GM12878 (cell line): ENCODE measurements around the gene SLCO4A1. TPM values are rescaled to one million over a fixed set of nuclear protein-coding genes. Genes with fewer than 3 reads are reported as not detected.

ENCODE experiments used
- ATAC-seq: fragments of 200-7000 bp; cut with Tn5 transposase; 3 replicates; pipeline ENCODE4 v1.9.1; 2020; ENCODE audit warnings: mild to moderate bottlenecking, moderate library complexity
- BruUV-seq: library from RNA; stranded (reverse); fragments of 400-500 nt; replicated peaks from 2 replicates; lab custom pipeline; 2021; lab: Mats Ljungman, UMichigan
- CTCF ChIA-PET: fragments of 300-600 bp; sonication (Branson Sonifier 250); formaldehyde crosslinking; extraction: SDS; loops from one replicate; lab custom pipeline; 2021; ENCODE audit warnings: inconsistent platforms; lab: Yijun Ruan, JAX
- POLR2A ChIA-PET: fragments of 350-600 bp; formaldehyde crosslinking; extraction: SDS; loops from one replicate; lab custom pipeline; 2021; ENCODE audit warnings: inconsistent platforms; lab: Charles Lee
- RAD21 ChIA-PET: fragments of 300-600 bp; sonication (Branson Sonifier 250); formaldehyde crosslinking; loops from one replicate; lab custom pipeline; 2023; ENCODE audit warnings: antibody characterized with exemption; ENCODE audit not compliant: unreplicated experiment; lab: Charles Lee
- SMC1A ChIA-PET: fragments of 300-600 bp; sonication (Branson Sonifier 250); formaldehyde crosslinking; loops from one replicate; lab custom pipeline; 2023; ENCODE audit not compliant: unreplicated experiment, uncharacterized antibody; lab: Charles Lee
- DNase-seq: peaks from one replicate; pipeline ENCODE4 v3.0.0-alpha.2; 2011; ENCODE audit warnings: low read depth, low spot score
- FAIRE-seq: peaks from 3 replicates; lab custom pipeline; 2011; peaks lifted over from hg19 to GRCh38; lab: Jason Lieb, UNC
- H2AFZ ChIP-seq: 2 replicates; pipeline ENCODE4 v1.6.0; 2011; ENCODE audit warnings: low read depth, low read length, control low read depth; ENCODE audit not compliant: control insufficient read depth
- H3K27ac ChIP-seq: 2 replicates; pipeline ENCODE4 v1.5.1; 2011; ENCODE audit warnings: control low read depth; ENCODE audit not compliant: control insufficient read depth, insufficient read depth
- H3K27me3 ChIP-seq, 2 experiments: replicated peaks in 1 of 2; 2 replicates each; pipeline versions ENCODE4 v1.6.0 to v1.6.1; 2011; ENCODE audit warnings: low read length in 1 of 2; ENCODE audit not compliant: control insufficient read depth in 2 of 2, insufficient read depth in 2 of 2
- H3K36me3 ChIP-seq, 2 experiments: 2 replicates each; pipeline ENCODE4 v1.5.1; 2011; ENCODE audit warnings: low read length in 1 of 2; ENCODE audit not compliant: control insufficient read depth in 2 of 2, insufficient read depth in 2 of 2
- H3K4me1 ChIP-seq: 2 replicates; pipeline ENCODE4 v1.6.1; 2011; ENCODE audit warnings: mild to moderate bottlenecking, low read length, moderate library complexity, mixed read lengths; ENCODE audit not compliant: control insufficient read depth, insufficient read depth
- H3K4me2 ChIP-seq: 2 replicates; pipeline ENCODE4 v1.6.0; 2011; ENCODE audit warnings: control low read depth; ENCODE audit not compliant: control insufficient read depth, insufficient read depth
- H3K4me3 ChIP-seq: fragments of 200-600 bp; sonication (generic); 2 replicates; pipeline ENCODE4 v1.5.1; 2016
- H3K79me2 ChIP-seq: 2 replicates; pipeline ENCODE4 v1.6.0; 2011; ENCODE audit warnings: low read length; ENCODE audit not compliant: control insufficient read depth, insufficient read depth
- H3K9ac ChIP-seq: 2 replicates; pipeline ENCODE4 v1.8.0; 2011; ENCODE audit warnings: low read length, control low read depth, mixed read lengths; ENCODE audit not compliant: control insufficient read depth, insufficient read depth
- H3K9me3 ChIP-seq: replicated peaks from 3 replicates; pipeline ENCODE4 v1.5.1; 2011; ENCODE audit warnings: mild to moderate bottlenecking, low read length; ENCODE audit not compliant: control insufficient read depth, insufficient read depth
- H4K20me1 ChIP-seq: 2 replicates; pipeline ENCODE4 v1.6.0; 2011; ENCODE audit not compliant: control insufficient read depth, insufficient read depth
- BCL3 ChIP-seq: IDR thresholded peaks from 2 replicates; pipeline ENCODE4 v1.6.1; 2011; ENCODE audit warnings: borderline replicate concordance, low read depth, mild to moderate bottlenecking, moderate library complexity, low read length; ENCODE audit not compliant: insufficient read depth, poor library complexity, severe bottlenecking
- E2F4 ChIP-seq: IDR thresholded peaks from 2 replicates; pipeline ENCODE4 v1.6.1; 2012; ENCODE audit warnings: low read depth, low read length, improper control_type of control experiment
- IKZF1 ChIP-seq: fragments of 450-650 bp; conservative IDR thresholded peaks from 2 replicates; pipeline ENCODE4 v1.6.1; 2017; ENCODE audit warnings: antibody characterized with exemption, mild to moderate bottlenecking
- KLF5 ChIP-seq: fragments of 450-650 bp; IDR thresholded peaks from 2 replicates; pipeline ENCODE4 v1.6.1; 2014; ENCODE audit warnings: mild to moderate bottlenecking; ENCODE audit not compliant: partially characterized antibody
- RELA ChIP-seq: fragments of 450-650 bp; IDR thresholded peaks from 2 replicates; pipeline ENCODE4 v1.8.0; 2014; ENCODE audit warnings: borderline replicate concordance; ENCODE audit not compliant: partially characterized antibody
- SMAD5 ChIP-seq: IDR thresholded peaks from 2 replicates; pipeline ENCODE4 v1.6.1; 2016; ENCODE audit warnings: antibody characterized with exemption, low read depth
- SPI1 ChIP-seq: IDR thresholded peaks from 2 replicates; pipeline ENCODE4 v1.6.1; 2011; ENCODE audit warnings: low read depth, mild to moderate bottlenecking, low read length, moderate library complexity, borderline replicate concordance; ENCODE audit not compliant: insufficient read depth
- STAT1 ChIP-seq: fragments of 450-650 bp; conservative IDR thresholded peaks from 2 replicates; pipeline ENCODE4 v1.6.1; 2014; ENCODE audit warnings: antibody characterized with exemption, mild to moderate bottlenecking
- ZBTB33 ChIP-seq: fragments of 450-650 bp; IDR thresholded peaks from 2 replicates; pipeline ENCODE4 v1.6.1; 2017; ENCODE audit warnings: mild to moderate bottlenecking
- WGBS: methylation state at CpG from one replicate; pipeline ENCODE4 v1.1.6; 2016; ENCODE audit warnings: low lambda C conversion rate; ENCODE audit not compliant: insufficient replicate concordance, insufficient coverage; ENCODE audit errors: missing lambda C conversion rate; 5-methylcytosine and 5-hydroxymethylcytosine counted together
- in situ Hi-C: fragments of 300-500 bp; cut with MboI; formaldehyde crosslinking; loops from 9 replicates; pipeline ENCODE4 v1.14.3; 2018; ENCODE audit warnings: mixed read lengths
- intact Hi-C: fragments of 100-400 bp; cut with micrococcal nuclease; formaldehyde crosslinking; loops from one replicate; pipeline ENCODE4 v1.14.2; 2022; ENCODE audit not compliant: unreplicated experiment
- polyA plus RNA-seq, 11 experiments: library from polyadenylated mRNA; depleted of rRNA in 4 of 11; unstranded in 6 of 11; stranded (reverse) in 5 of 11; fragments of >200 nt; fragmentation: Nextera tagmentation in 4 of 11; fragmentation: Illumina TruSeq in 1 of 11; extraction: Ambion mirVana in 4 of 11; extraction: Trizol in 1 of 11; gene quantifications; 1 replicate in 1 of 11; 2 replicates in 10 of 11; pipeline versions ENCODE4 v1.2.1 to v1.2.3, GENCODE V29; 2011 to 2016; ENCODE audit warnings: inconsistent platforms in 2 of 11, missing spikeins in 2 of 11, low read depth in 1 of 11
- total RNA-seq, 4 experiments: library from RNA; depleted of rRNA in 3 of 4; stranded (reverse); fragments of >200 nt in 3 of 4; fragmentation: Illumina TruSeq in 1 of 4; extraction: Trizol in 1 of 4; gene quantifications; 2 replicates each; pipeline versions ENCODE4 v1.2.1 to v1.2.3, GENCODE V29; 2013 to 2021
- TF ChIP-seq, protein P1 (sequence below): IDR thresholded peaks from 2 replicates; pipeline ENCODE4 v1.6.1; 2012; ENCODE audit warnings: improper control_type of control experiment, low read depth, low read length; ENCODE audit not compliant: insufficient replicate concordance
- TF ChIP-seq, protein P2 (sequence below): fragments of 450-650 bp; IDR thresholded peaks from 2 replicates; pipeline ENCODE4 v1.6.1; 2017; ENCODE audit warnings: borderline replicate concordance

Gene SLCO4A1
- total and polyA plus RNA-seq, 10 of the 15 experiments (the other 5 are each of a cell fraction or from before 2014, with no cell fraction given) = 2.1 to 30.7 (median 12.0) TPM

DNA sequence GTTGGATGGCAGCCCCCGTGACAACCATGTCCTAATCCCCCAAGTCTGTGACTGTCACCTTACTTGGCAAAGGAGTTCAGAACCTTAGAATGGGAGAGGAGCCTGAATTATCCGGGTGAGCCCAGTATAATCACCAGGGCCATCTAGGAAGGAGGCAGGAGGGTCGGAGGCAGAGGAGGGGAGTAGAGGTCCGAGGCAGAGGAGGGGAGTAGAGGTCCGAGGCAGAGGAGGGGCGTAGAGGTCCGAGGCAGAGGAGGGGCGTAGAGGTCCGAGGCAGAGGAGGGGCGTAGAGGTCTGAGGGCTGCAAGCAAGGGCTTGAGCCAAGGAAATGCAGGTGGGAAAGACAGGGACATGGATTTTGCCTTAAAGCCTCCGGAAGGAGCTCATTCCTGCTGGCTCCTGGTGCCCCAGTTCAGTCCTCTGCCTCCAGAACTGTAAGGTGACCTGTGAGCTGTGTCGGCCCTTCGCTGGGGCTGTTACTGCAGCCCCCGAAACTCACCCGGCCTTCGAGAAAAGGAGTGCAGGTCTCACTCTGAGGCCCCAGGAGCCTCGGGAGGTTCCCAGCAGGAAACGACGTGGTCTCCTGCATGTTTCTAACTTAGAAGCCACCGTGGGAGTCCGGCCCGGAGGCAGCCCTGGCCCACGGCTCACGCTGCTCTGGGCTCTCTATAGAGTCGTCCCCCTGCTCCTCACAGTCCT is 20.0 kb upstream of the SLCO4A1 start:
- H3K4me1 ChIP-seq = peaks cover 39% of the 10 kb centered on the region
- H3K27me3 ChIP-seq = no peaks in the 10 kb centered on the region
- no peaks in the 10 kb centered on the region for H3K79me2 ChIP-seq
- no peak overlapping the region for H3K27ac ChIP-seq
- no peak overlapping the region for H2AFZ ChIP-seq
- ChIA-PET RAD21 (no interaction called here), SMC1A (no interaction called here), CTCF (interaction anchor here (1.2 kb wide), 1 partner anchor 29 kb away, joined by 3 read pairs; no protein-coding TSS in a partner anchor), POLR2A (interaction anchor here (1.4 kb wide), 1 partner anchor 29 kb away, joined by 4 read pairs; no protein-coding TSS in a partner anchor)
- H4K20me1 ChIP-seq = no peaks in the 10 kb centered on the region
- in situ Hi-C loops = no loop called here
- no peak overlapping the region for H3K4me2 ChIP-seq
- H3K9ac ChIP-seq = no peak overlapping the region
- DNase-seq (no peak), ATAC-seq (no peak), FAIRE-seq (no peak)
- WGBS = 73% methylated on average over 25 of the region's 25 CpGs
- no TSS peak for BruUV-seq
- intact Hi-C loops = no loop called here
- no peaks in the 10 kb centered on the region for H3K9me3 ChIP-seq
- H3K4me3 ChIP-seq = no peak overlapping the region
- no peaks in the 10 kb centered on the region for H3K36me3 ChIP-seq
- TF ChIP-seq RELA (no peak), KLF5 (no peak), E2F4 (no peak), IKZF1 (no peak), SPI1 (no peak), BCL3 (no peak), SMAD5 (no peak), STAT1 (no peak), ZBTB33 (no peak)
- TF ChIP-seq, protein P1, sequence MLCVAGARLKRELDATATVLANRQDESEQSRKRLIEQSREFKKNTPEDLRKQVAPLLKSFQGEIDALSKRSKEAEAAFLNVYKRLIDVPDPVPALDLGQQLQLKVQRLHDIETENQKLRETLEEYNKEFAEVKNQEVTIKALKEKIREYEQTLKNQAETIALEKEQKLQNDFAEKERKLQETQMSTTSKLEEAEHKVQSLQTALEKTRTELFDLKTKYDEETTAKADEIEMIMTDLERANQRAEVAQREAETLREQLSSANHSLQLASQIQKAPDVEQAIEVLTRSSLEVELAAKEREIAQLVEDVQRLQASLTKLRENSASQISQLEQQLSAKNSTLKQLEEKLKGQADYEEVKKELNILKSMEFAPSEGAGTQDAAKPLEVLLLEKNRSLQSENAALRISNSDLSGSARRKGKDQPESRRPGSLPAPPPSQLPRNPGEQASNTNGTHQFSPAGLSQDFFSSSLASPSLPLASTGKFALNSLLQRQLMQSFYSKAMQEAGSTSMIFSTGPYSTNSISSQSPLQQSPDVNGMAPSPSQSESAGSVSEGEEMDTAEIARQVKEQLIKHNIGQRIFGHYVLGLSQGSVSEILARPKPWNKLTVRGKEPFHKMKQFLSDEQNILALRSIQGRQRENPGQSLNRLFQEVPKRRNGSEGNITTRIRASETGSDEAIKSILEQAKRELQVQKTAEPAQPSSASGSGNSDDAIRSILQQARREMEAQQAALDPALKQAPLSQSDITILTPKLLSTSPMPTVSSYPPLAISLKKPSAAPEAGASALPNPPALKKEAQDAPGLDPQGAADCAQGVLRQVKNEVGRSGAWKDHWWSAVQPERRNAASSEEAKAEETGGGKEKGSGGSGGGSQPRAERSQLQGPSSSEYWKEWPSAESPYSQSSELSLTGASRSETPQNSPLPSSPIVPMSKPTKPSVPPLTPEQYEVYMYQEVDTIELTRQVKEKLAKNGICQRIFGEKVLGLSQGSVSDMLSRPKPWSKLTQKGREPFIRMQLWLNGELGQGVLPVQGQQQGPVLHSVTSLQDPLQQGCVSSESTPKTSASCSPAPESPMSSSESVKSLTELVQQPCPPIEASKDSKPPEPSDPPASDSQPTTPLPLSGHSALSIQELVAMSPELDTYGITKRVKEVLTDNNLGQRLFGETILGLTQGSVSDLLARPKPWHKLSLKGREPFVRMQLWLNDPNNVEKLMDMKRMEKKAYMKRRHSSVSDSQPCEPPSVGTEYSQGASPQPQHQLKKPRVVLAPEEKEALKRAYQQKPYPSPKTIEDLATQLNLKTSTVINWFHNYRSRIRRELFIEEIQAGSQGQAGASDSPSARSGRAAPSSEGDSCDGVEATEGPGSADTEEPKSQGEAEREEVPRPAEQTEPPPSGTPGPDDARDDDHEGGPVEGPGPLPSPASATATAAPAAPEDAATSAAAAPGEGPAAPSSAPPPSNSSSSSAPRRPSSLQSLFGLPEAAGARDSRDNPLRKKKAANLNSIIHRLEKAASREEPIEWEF = no peak
- TF ChIP-seq, protein P2, sequence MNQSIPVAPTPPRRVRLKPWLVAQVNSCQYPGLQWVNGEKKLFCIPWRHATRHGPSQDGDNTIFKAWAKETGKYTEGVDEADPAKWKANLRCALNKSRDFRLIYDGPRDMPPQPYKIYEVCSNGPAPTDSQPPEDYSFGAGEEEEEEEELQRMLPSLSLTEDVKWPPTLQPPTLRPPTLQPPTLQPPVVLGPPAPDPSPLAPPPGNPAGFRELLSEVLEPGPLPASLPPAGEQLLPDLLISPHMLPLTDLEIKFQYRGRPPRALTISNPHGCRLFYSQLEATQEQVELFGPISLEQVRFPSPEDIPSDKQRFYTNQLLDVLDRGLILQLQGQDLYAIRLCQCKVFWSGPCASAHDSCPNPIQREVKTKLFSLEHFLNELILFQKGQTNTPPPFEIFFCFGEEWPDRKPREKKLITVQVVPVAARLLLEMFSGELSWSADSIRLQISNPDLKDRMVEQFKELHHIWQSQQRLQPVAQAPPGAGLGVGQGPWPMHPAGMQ = no peak
